ENCODE measurements around the gene C1orf21. TPM values are rescaled to one million over a fixed set of nuclear protein-coding genes. Genes with fewer than 3 reads are reported as not detected.

The C1orf21 gene
- total RNA-seq, 1 experiment from 2014 or later = 0.15 TPM

- ATAC-seq (no peak), DNase-seq (ENCODE audit: low read depth, low spot score) (no peak)
- no peaks in the 10 kb centered on the region for H3K36me3 ChIP-seq (ENCODE audit: control insufficient read depth, insufficient read depth, low read length)
- no peaks in the 10 kb centered on the region for H3K4me1 ChIP-seq (ENCODE audit: control insufficient read depth, insufficient read depth, low read length)
- intact Hi-C loops (cut with micrococcal nuclease; ENCODE audit: unreplicated experiment) (no loop called here), in situ Hi-C loops (cut with HindIII; ENCODE audit: low pct_unique_long_range_greater_than_20kb, low sequenced_read_pairs) (no loop called here)
- H3K27me3 ChIP-seq (ENCODE audit: control insufficient read depth, insufficient read depth, low read length) = peaks cover 19% of the 10 kb centered on the region
- ChIA-PET CTCF (no interaction called here), POLR2A (interaction anchor here (0.6 kb wide), 1 partner anchor 202 kb away, joined by 4 read pairs; no protein-coding TSS in a partner anchor)
- H3K9me3 ChIP-seq (ENCODE audit: control insufficient read depth, insufficient read depth, low read depth, low read length) = no peaks in the 10 kb centered on the region
- no peak for TF ChIP-seq POLR2AphosphoS5 (IDR thresholded peaks at IDR 0.05; ENCODE audit: low read depth, low read length)
- no peak overlapping the region for H3K27ac ChIP-seq (ENCODE audit: low read length)
- BruUV-seq (replicated peaks) = no TSS peak
- no peak overlapping the region for H3K4me3 ChIP-seq (ENCODE audit: low read depth in 2 of 2, low read length in 2 of 2)
Measured at GRCh38 chr1:184390889-184391288, 4.1 kb downstream of the C1orf21 start.

- ATAC-seq = no peak
- H3K9me3 ChIP-seq (ENCODE audit: control insufficient read depth, insufficient read depth, low read depth, low read length) = no peaks in the 10 kb centered on the region
- DNase-seq (ENCODE audit: low read depth, low spot score) = no peak
- TF ChIP-seq REST (IDR thresholded peaks at IDR 0.05; ENCODE audit: insufficient read depth in 1 of 2, low read depth in 2 of 2, low read length in 1 of 2) (no peak), CTCF (IDR thresholded peaks at IDR 0.05) (no peak), SIN3A (IDR thresholded peaks at IDR 0.05; ENCODE audit: borderline replicate concordance, insufficient read depth, low read depth, low read length) (no peak), TCF7L2 (IDR thresholded peaks at IDR 0.05; ENCODE audit: low read depth, low read length) (no peak)
- H3K4me3 ChIP-seq (ENCODE audit: low read depth in 2 of 2, low read length in 2 of 2) = no peak overlapping the region
- CTCF ChIA-PET = no interaction called here
- intact Hi-C loops (cut with micrococcal nuclease; ENCODE audit: unreplicated experiment) (no loop called here), in situ Hi-C loops (cut with HindIII; ENCODE audit: low pct_unique_long_range_greater_than_20kb, low sequenced_read_pairs) (no loop called here)
- POLR2A ChIA-PET = no interaction called here
- no TSS peak for BruUV-seq (replicated peaks)
- no peaks in the 10 kb centered on the region for H3K36me3 ChIP-seq (ENCODE audit: control insufficient read depth, insufficient read depth, low read length)
- H3K27ac ChIP-seq (ENCODE audit: low read length) = no peak overlapping the region
- no peaks in the 10 kb centered on the region for H3K4me1 ChIP-seq (ENCODE audit: control insufficient read depth, insufficient read depth, low read length)
- H3K27me3 ChIP-seq (ENCODE audit: control insufficient read depth, insufficient read depth, low read length) = peaks cover 16% of the 10 kb centered on the region
Measured at GRCh38 chr1:184392067-184392466, 5.2 kb downstream of the C1orf21 start.

GRCh38 chr1:184392779-184393522, 6.1 kb downstream of the C1orf21 start:
- in situ Hi-C loops (cut with HindIII; ENCODE audit: low pct_unique_long_range_greater_than_20kb, low sequenced_read_pairs) = no loop called here
- CTCF ChIA-PET = no interaction called here
- Histone ChIP-seq H3K9me3 (ENCODE audit: control insufficient read depth, insufficient read depth, low read depth, low read length) (no peaks in the 10 kb centered on the region), H3K27me3 (ENCODE audit: control insufficient read depth, insufficient read depth, low read length) (peaks cover 16% of the 10 kb centered on the region), H3K4me3 (ENCODE audit: low read depth in 2 of 2, low read length in 2 of 2) (no peak overlapping the region), H3K27ac (ENCODE audit: low read length) (no peak overlapping the region), H3K36me3 (ENCODE audit: control insufficient read depth, insufficient read depth, low read length) (no peaks in the 10 kb centered on the region), H3K4me1 (ENCODE audit: control insufficient read depth, insufficient read depth, low read length) (no peaks in the 10 kb centered on the region)
- intact Hi-C loops (cut with micrococcal nuclease; ENCODE audit: unreplicated experiment) = no loop called here
- BruUV-seq (replicated peaks) = no TSS peak
- ATAC-seq = no peak
- POLR2A ChIA-PET = no interaction called here
- TF ChIP-seq CTCF (IDR thresholded peaks at IDR 0.05) = no peak
- no peak for TF ChIP-seq POLR2AphosphoS5 (IDR thresholded peaks at IDR 0.05; ENCODE audit: low read depth, low read length)
- TF ChIP-seq TCF7L2 (IDR thresholded peaks at IDR 0.05; ENCODE audit: low read depth, low read length) = no peak
- TF ChIP-seq SIN3A (IDR thresholded peaks at IDR 0.05; ENCODE audit: borderline replicate concordance, insufficient read depth, low read depth, low read length) = no peak
- TF ChIP-seq REST (IDR thresholded peaks at IDR 0.05; ENCODE audit: insufficient read depth in 1 of 2, low read depth in 2 of 2, low read length in 1 of 2) = no peak
- DNase-seq (ENCODE audit: low read depth, low spot score) = no peak

Measured in Panc1 (cell line).